Esophagus squamous epithelium (tissue), 4 donors: ENCODE data around the gene ARID2.

Experiments
- POLR2A ChIP-seq, 4 donors: fragments of 450-650 bp; IDR thresholded peaks; one replicate each; pipeline ENCODE4 v1.6.1; 2017; ENCODE audit warnings: antibody characterized with exemption in 4 of 4, mild to moderate bottlenecking in 4 of 4, moderate library complexity in 3 of 4
- TF ChIP-seq, protein P1 (sequence below), 6 experiments: fragments of 450-650 bp in 4 of 6; fragments of 200-600 bp in 2 of 6; sonication (generic) in 2 of 6; IDR thresholded peaks; one replicate each; pipeline ENCODE4 v1.5.1; 2016 to 2019; ENCODE audit warnings: antibody characterized with exemption in 6 of 6, mild to moderate bottlenecking in 4 of 6, moderate library complexity in 4 of 6

DNA sequence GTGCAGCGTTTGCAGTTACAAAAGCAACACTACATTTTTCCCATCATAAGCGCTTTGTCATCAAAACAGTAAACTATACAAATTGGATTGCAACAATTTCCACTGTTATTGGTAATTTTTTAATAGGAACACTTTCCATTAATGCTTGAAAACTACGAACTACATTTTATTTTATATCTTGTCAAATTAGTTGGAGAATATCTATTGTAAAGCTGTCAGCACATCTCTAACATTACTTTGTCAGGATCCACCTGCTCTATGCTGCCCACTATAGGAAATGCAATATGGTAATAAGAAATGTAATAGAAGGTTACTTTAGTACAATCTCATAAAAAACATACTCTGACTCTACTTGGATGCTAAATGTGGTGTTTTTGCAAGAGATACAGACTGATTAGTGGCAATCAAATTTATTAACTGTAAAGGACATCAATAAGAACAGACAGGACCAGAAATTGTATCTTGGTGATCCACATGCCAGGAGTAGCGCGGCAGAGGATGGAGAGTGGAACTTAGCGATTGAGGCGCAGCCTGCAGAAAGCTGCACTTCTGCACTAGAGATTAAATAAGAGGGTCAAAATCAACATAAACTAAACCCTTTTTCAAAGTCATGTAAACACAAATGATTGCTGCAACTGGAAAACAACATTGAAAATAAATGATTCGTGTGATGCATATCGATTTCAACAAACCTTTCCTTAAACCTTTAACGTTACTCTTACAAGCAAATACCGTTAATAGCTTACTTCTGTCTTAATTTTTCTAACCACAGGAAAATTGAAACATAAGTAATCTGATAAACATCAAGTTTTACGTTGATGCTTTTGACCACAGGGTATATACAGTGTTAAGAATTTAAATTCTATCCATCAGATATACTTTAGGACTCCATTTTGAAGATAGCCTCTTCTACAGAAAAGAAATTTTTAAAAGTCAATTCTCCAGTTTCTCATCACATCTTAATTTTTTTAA lies 3.6 kb upstream of the ARID2 start:
- TF ChIP-seq, protein P1, sequence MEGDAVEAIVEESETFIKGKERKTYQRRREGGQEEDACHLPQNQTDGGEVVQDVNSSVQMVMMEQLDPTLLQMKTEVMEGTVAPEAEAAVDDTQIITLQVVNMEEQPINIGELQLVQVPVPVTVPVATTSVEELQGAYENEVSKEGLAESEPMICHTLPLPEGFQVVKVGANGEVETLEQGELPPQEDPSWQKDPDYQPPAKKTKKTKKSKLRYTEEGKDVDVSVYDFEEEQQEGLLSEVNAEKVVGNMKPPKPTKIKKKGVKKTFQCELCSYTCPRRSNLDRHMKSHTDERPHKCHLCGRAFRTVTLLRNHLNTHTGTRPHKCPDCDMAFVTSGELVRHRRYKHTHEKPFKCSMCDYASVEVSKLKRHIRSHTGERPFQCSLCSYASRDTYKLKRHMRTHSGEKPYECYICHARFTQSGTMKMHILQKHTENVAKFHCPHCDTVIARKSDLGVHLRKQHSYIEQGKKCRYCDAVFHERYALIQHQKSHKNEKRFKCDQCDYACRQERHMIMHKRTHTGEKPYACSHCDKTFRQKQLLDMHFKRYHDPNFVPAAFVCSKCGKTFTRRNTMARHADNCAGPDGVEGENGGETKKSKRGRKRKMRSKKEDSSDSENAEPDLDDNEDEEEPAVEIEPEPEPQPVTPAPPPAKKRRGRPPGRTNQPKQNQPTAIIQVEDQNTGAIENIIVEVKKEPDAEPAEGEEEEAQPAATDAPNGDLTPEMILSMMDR (IDR thresholded peaks at IDR 0.05): peak; percentile 30 to 78 (median 67)
- no peak for TF ChIP-seq POLR2A (IDR thresholded peaks at IDR 0.05)
